Upper lobe of right lung (tissue), 1 donor: ENCODE data around the gene RBPJL. TPM values are rescaled to one million over a fixed set of nuclear protein-coding genes. Genes with fewer than 3 reads are reported as not detected.
"Not testable (repeated sequence)": the region's sequence is repeated elsewhere in the genome, so short reads cannot be mapped to it uniquely, and the experiment has no call there.

Source experiments
- ATAC-seq: fragments of 200-7000 bp; cut with Tn5 transposase; one replicate; pipeline ENCODE4 v1.9.1; 2020; ENCODE audit warnings: mild to moderate bottlenecking, moderate library complexity
- DNase-seq: peaks from one replicate; pipeline ENCODE4 v3.0.0-alpha.2; 2020
- H3K27ac ChIP-seq: fragments of 200-600 bp; one replicate; pipeline ENCODE4 v1.8.0; 2022
- H3K27me3 ChIP-seq: fragments of 200-600 bp; one replicate; pipeline ENCODE4 v1.8.0; 2022; ENCODE audit warnings: mild to moderate bottlenecking
- H3K36me3 ChIP-seq: fragments of 200-600 bp; one replicate; pipeline ENCODE4 v1.8.0; 2022
- H3K4me1 ChIP-seq: fragments of 200-600 bp; one replicate; pipeline ENCODE4 v1.8.0; 2022
- H3K4me3 ChIP-seq: fragments of 200-600 bp; one replicate; pipeline ENCODE4 v1.8.0; 2022; ENCODE audit warnings: mild to moderate bottlenecking
- H3K9me3 ChIP-seq: fragments of 200-600 bp; one replicate; pipeline ENCODE4 v1.8.0; 2022
- CTCF ChIP-seq: fragments of 200-600 bp; IDR thresholded peaks from one replicate; pipeline ENCODE4 v1.8.0; 2022; ENCODE audit warnings: antibody characterized with exemption
- intact Hi-C: fragments of 100-400 bp; cut with DNase I; formaldehyde crosslinking; loops from one replicate; pipeline ENCODE4 v1.11.0; 2022
- total RNA-seq: library from RNA; stranded (reverse); fragmentation: NEBNext Ultra II Directional; extraction: Animal tissue kit (Norgen Biotek cat#: 25700); gene quantifications from one replicate; pipeline ENCODE4 v1.2.1, GENCODE V29; 2021
- donor health status: DM: no; HTN: yes; CAD: no; lungs with severe emphysema.

The RBPJL gene
- total RNA-seq, 1 donor from 2014 or later = not detected

- Histone ChIP-seq H3K36me3 (peaks cover 4% of the 10 kb centered on the region), H3K27ac (peak within 1 kb of the TSS; percentile 86), H3K27me3 (no peaks in the 10 kb centered on the region), H3K4me1 (peaks cover 43% of the 10 kb centered on the region), H3K4me3 (peak within 1 kb of the TSS; percentile 67), H3K9me3 (no peaks in the 10 kb centered on the region)
- TF ChIP-seq CTCF = no peak
- DNase-seq (peak; percentile 89), ATAC-seq (peak; percentile 81)
- intact Hi-C loops = no loop called here
Observed at GRCh38 chr20:45347936-45348778, 41.5 kb downstream of the RBPJL start, which contains the start of gene SDC4. TSS of gene SDC4 (minus strand) at chr20:45348424. CDS start at chr20:45348384, 40 bp downstream.

- ATAC-seq = no peak
Observed at GRCh38 chr20:45350217-45350616, 43.6 kb downstream of the RBPJL start.

GRCh38 chr20:45350795-45351194, 44.2 kb downstream of the RBPJL start:
- intact Hi-C loops, H3K4me3 ChIP-seq, H3K9me3 ChIP-seq, H3K27me3 ChIP-seq, H3K36me3 ChIP-seq, H3K27ac ChIP-seq, ATAC-seq, DNase-seq: not testable (repeated sequence)
- peaks cover 20% of the 10 kb centered on the region for H3K4me1 ChIP-seq

More at GRCh38 chr20:45350217-45350616, 43.6 kb downstream of the RBPJL start:
- H3K9me3 ChIP-seq = no peaks in the 10 kb centered on the region
- DNase-seq = no peak
- H3K4me3 ChIP-seq = no peak overlapping the region
- no peak overlapping the region for H3K27ac ChIP-seq
- H3K4me1 ChIP-seq = peaks cover 22% of the 10 kb centered on the region
- H3K27me3 ChIP-seq = no peaks in the 10 kb centered on the region
- no peaks in the 10 kb centered on the region for H3K36me3 ChIP-seq
- TF ChIP-seq CTCF = no peak
- intact Hi-C loops = no loop called here

- no peak for ATAC-seq
- intact Hi-C loops = no loop called here
- H3K27ac ChIP-seq = no peak overlapping the region
- no peaks in the 10 kb centered on the region for H3K36me3 ChIP-seq
- H3K27me3 ChIP-seq = no peaks in the 10 kb centered on the region
- H3K9me3 ChIP-seq = no peaks in the 10 kb centered on the region
- no peak for TF ChIP-seq CTCF
- peaks cover 11% of the 10 kb centered on the region for H3K4me1 ChIP-seq
- no peak for DNase-seq
- H3K4me3 ChIP-seq = no peak overlapping the region
Observed at GRCh38 chr20:45352729-45353128, 46.1 kb downstream of the RBPJL start.

GRCh38 chr20:45353746-45354145, 47.1 kb downstream of the RBPJL start:
- ATAC-seq (no peak), DNase-seq (no peak)
- Histone ChIP-seq H3K36me3 (no peaks in the 10 kb centered on the region), H3K27me3 (no peaks in the 10 kb centered on the region), H3K4me3 (no peak overlapping the region), H3K9me3 (no peaks in the 10 kb centered on the region), H3K27ac (no peak overlapping the region), H3K4me1 (peaks cover 19% of the 10 kb centered on the region)
- intact Hi-C loops = no loop called here
- TF ChIP-seq CTCF = no peak

GRCh38 chr20:45354423-45355208, 48.0 kb downstream of the RBPJL start:
- Histone ChIP-seq H3K36me3 (no peaks in the 10 kb centered on the region), H3K9me3 (no peaks in the 10 kb centered on the region), H3K4me1 (peaks cover 28% of the 10 kb centered on the region), H3K4me3 (no peak overlapping the region), H3K27me3 (no peaks in the 10 kb centered on the region), H3K27ac (no peak overlapping the region)
- ATAC-seq (no peak), DNase-seq (no peak)
- intact Hi-C loops = no loop called here
- no peak for TF ChIP-seq CTCF
